AG10803 (cell line): ENCODE data around the gene GPSM1.

Experiments
- DNase-seq: peaks from one replicate; pipeline ENCODE4 v3.0.0; 2010; ENCODE audit warnings: low read depth
- H3K4me3 ChIP-seq: 2 replicates; pipeline ENCODE4 v1.5.1; 2011; ENCODE audit warnings: mild to moderate bottlenecking, low read length, control low read depth
- CTCF ChIP-seq: conservative IDR thresholded peaks from 2 replicates; pipeline ENCODE4 v1.5.1; 2011; ENCODE audit warnings: mild to moderate bottlenecking, low read length, control low read depth, inconsistent platforms

GPSM1 gene

GRCh38 chr9:136336156-136336870 lies 9.0 kb downstream of the GPSM1 start:
- no peak for DNase-seq
- no peak overlapping the region for H3K4me3 ChIP-seq
- TF ChIP-seq CTCF = no peak

- no peak for DNase-seq
- no peak overlapping the region for H3K4me3 ChIP-seq
- TF ChIP-seq CTCF = no peak
Measured at GRCh38 chr9:136336881-136337280, 9.5 kb downstream of the GPSM1 start.

GRCh38 chr9:136337416-136338395 lies 10.4 kb downstream of the GPSM1 start:
- DNase-seq = no peak
- TF ChIP-seq CTCF = no peak

GRCh38 chr9:136338511-136338910 lies 11.2 kb downstream of the GPSM1 start:
- TF ChIP-seq CTCF = no peak
- no peak for DNase-seq
- no peak overlapping the region for H3K4me3 ChIP-seq

More at GRCh38 chr9:136337416-136338395, 10.4 kb downstream of the GPSM1 start:
- H3K4me3 ChIP-seq = no peak overlapping the region

GRCh38 chr9:136339173-136339957 lies 12.0 kb downstream of the GPSM1 start:
- no peak overlapping the region for H3K4me3 ChIP-seq
- peak; percentile 80 for TF ChIP-seq CTCF
- DNase-seq = peak; percentile 57

- H3K4me3 ChIP-seq = no peak overlapping the region
- no peak for TF ChIP-seq CTCF
Measured at GRCh38 chr9:136339958-136340310, 12.6 kb downstream of the GPSM1 start.

More at GRCh38 chr9:136339958-136340310, 12.6 kb downstream of the GPSM1 start:
- DNase-seq = no peak
